HepG2 (cell line): Measurements from ENCODE around the gene PLEKHH3. TPM values are rescaled to one million over a fixed set of nuclear protein-coding genes. Genes with fewer than 3 reads are reported as not detected.

ENCODE experiments used
- ATF1 ChIP-seq: IDR thresholded peaks from 2 replicates; pipeline ENCODE4 v1.6.1; 2016; ENCODE audit warnings: mild to moderate bottlenecking, control low read depth
- BORCS8-MEF2B ChIP-seq: sonication (generic); formaldehyde crosslinking; IDR thresholded peaks from 2 replicates; pipeline ENCODE4 v1.8.0; 2022; ENCODE audit warnings: mild to moderate bottlenecking, missing genetic modification reagents
- CC2D1A ChIP-seq: sonication (generic); formaldehyde crosslinking; IDR thresholded peaks from 2 replicates; pipeline ENCODE4 v1.8.1; 2023; ENCODE audit warnings: mild to moderate bottlenecking, missing genetic modification reagents
- CEBPG ChIP-seq: IDR thresholded peaks from 2 replicates; pipeline ENCODE4 v1.6.1; 2016
- ERF ChIP-seq: IDR thresholded peaks from 2 replicates; pipeline ENCODE4 v1.6.1; 2018; ENCODE audit warnings: missing biosample characterization, missing genetic modification reagents
- HMG20A ChIP-seq: IDR thresholded peaks from 2 replicates; pipeline ENCODE4 v1.6.1; 2016; ENCODE audit warnings: borderline replicate concordance
- NFYC ChIP-seq: IDR thresholded peaks from 2 replicates; pipeline ENCODE4 v1.6.1; 2016; ENCODE audit warnings: missing genetic modification reagents, missing compliant biosample characterization
- REPIN1 ChIP-seq: sonication (generic); formaldehyde crosslinking; IDR thresholded peaks from 2 replicates; pipeline ENCODE4 v1.8.0; 2022; ENCODE audit warnings: missing genetic modification reagents, low read depth, mild to moderate bottlenecking, borderline replicate concordance
- TEAD2 ChIP-seq: sonication (generic); formaldehyde crosslinking; IDR thresholded peaks from 2 replicates; pipeline ENCODE4 v1.9.0; 2021; ENCODE audit warnings: missing genetic modification reagents
- ZBTB1 ChIP-seq: sonication (generic); formaldehyde crosslinking; IDR thresholded peaks from 2 replicates; pipeline ENCODE4 v1.4.0; 2020; ENCODE audit warnings: missing genetic modification reagents, borderline replicate concordance
- ZBTB20 ChIP-seq: sonication (generic); formaldehyde crosslinking; IDR thresholded peaks from 2 replicates; pipeline ENCODE4 v1.8.1; 2023; ENCODE audit warnings: missing genetic modification reagents, low read depth, mild to moderate bottlenecking, borderline replicate concordance
- ZC3H4 ChIP-seq: sonication (generic); formaldehyde crosslinking; IDR thresholded peaks from 2 replicates; pipeline ENCODE4 v1.4.0; 2020; ENCODE audit warnings: missing genetic modification reagents, borderline replicate concordance
- ZMYM4 ChIP-seq: sonication (generic); formaldehyde crosslinking; IDR thresholded peaks from 2 replicates; pipeline ENCODE4 v1.8.1; 2023; ENCODE audit warnings: mild to moderate bottlenecking, missing genetic modification reagents
- ZNF17 ChIP-seq: sonication (generic); formaldehyde crosslinking; IDR thresholded peaks from 2 replicates; pipeline ENCODE4 v1.5.0; 2020; ENCODE audit warnings: mild to moderate bottlenecking, missing genetic modification reagents
- ZNF24 ChIP-seq: fragments of 450-650 bp; IDR thresholded peaks from 2 replicates; pipeline ENCODE4 v1.6.1; 2017; ENCODE audit warnings: antibody characterized with exemption, mild to moderate bottlenecking
- ZNF292 ChIP-seq: sonication (generic); formaldehyde crosslinking; IDR thresholded peaks from 2 replicates; pipeline ENCODE4 v1.8.1; 2022; ENCODE audit warnings: mild to moderate bottlenecking, low read depth, missing genetic modification reagents, borderline replicate concordance
- ZNF3 ChIP-seq: IDR thresholded peaks from 2 replicates; pipeline ENCODE4 v1.7.0; 2017; ENCODE audit warnings: inconsistent platforms
- ZNF766 ChIP-seq: sonication (generic); formaldehyde crosslinking; IDR thresholded peaks from 2 replicates; pipeline ENCODE4 v1.5.0; 2020; ENCODE audit warnings: missing genetic modification reagents, borderline replicate concordance
- ZNF780A ChIP-seq: sonication (generic); formaldehyde crosslinking; IDR thresholded peaks from 2 replicates; pipeline ENCODE4 v1.8.0; 2022; ENCODE audit warnings: mild to moderate bottlenecking, missing genetic modification reagents, moderate library complexity
- polyA plus RNA-seq, 8 experiments: library from polyadenylated mRNA; depleted of rRNA in 3 of 8; stranded (reverse) in 7 of 8; unstranded in 1 of 8; fragments of >200 nt; fragmentation: Illumina TruSeq in 4 of 8; extraction: Trizol in 4 of 8; gene quantifications; 2 replicates each; pipeline versions ENCODE4 v1.2.1 to v1.2.3, GENCODE V29; 2011 to 2016; ENCODE audit warnings: low read depth in 4 of 8, missing spikeins in 1 of 8, mixed read lengths in 1 of 8; ENCODE audit not compliant: insufficient read depth in 1 of 8
- total RNA-seq, 5 experiments: library from RNA; depleted of rRNA; stranded (reverse); fragments of >200 nt; fragmentation: Illumina TruSeq; extraction: Trizol; gene quantifications; 2 replicates each; pipeline ENCODE4 v1.2.3, GENCODE V29; 2016; ENCODE audit warnings: low read depth in 1 of 5
- TF ChIP-seq, protein P1 (sequence below): sonication (generic); formaldehyde crosslinking; conservative IDR thresholded peaks from 2 replicates; pipeline ENCODE4 v1.8.0; 2022; ENCODE audit warnings: low read depth, missing genetic modification reagents
- TF ChIP-seq, protein P2 (sequence below): sonication (generic); formaldehyde crosslinking; IDR thresholded peaks from 2 replicates; pipeline ENCODE4 v1.5.1; 2020; ENCODE audit warnings: missing genetic modification reagents, mild to moderate bottlenecking, borderline replicate concordance
- TF ChIP-seq, protein P3 (sequence below): sonication (generic); formaldehyde crosslinking; IDR thresholded peaks from 2 replicates; pipeline ENCODE4 v1.5.0; 2020; ENCODE audit warnings: missing genetic modification reagents
- TF ChIP-seq, protein P4 (sequence below): sonication (generic); formaldehyde crosslinking; IDR thresholded peaks from 2 replicates; pipeline ENCODE4 v1.4.0; 2020; ENCODE audit warnings: missing genetic modification reagents

PLEKHH3 gene
- total and polyA plus RNA-seq, 2 of the 13 experiments (the other 11 are each of a cell fraction or from before 2014, with no cell fraction given), result 6.0 to 19.9 TPM

DNA sequence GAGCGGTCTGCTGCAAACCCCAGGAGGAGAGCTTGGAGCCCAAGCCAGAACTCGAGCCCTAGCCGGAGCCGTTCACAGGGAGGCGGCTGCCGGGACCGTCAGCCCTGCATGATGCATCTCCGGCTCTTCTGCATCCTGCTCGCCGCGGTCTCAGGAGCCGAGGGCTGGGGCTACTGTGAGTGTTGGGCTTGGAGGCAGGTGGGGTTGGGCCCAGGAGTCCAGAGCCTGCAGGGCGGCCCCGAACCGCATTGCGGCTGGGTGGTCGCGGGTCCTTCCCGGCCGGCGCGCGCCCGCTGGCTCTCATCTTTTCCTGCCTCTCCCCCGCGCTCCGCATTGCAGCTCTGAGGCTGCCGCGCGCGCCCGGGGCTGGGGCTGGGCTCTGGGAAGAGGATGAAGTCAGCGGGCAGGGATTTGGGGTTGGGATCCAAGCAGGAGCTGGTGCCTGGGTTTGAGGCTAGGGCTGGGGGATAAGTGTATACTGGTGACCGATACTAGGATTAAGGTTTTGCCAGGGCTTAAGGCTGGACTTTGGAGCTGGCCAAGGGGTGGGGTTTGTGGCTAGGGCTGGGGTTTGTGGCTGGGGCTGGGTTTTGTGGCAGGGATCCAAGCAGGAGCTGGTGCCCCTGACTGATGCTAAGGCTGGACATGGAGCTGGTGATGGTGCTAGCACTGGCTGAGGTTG, 6.1 kb upstream of the PLEKHH3 start (continued):
- TF ChIP-seq, protein P1, sequence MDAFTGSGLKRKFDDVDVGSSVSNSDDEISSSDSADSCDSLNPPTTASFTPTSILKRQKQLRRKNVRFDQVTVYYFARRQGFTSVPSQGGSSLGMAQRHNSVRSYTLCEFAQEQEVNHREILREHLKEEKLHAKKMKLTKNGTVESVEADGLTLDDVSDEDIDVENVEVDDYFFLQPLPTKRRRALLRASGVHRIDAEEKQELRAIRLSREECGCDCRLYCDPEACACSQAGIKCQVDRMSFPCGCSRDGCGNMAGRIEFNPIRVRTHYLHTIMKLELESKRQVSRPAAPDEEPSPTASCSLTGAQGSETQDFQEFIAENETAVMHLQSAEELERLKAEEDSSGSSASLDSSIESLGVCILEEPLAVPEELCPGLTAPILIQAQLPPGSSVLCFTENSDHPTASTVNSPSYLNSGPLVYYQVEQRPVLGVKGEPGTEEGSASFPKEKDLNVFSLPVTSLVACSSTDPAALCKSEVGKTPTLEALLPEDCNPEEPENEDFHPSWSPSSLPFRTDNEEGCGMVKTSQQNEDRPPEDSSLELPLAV, result no peak
- TF ChIP-seq ZNF780A (no peak), ZNF766 (no peak), HMG20A (CRISPR knock-in tag) (no peak), ZNF17 (CRISPR knock-in tag) (no peak), TEAD2 (CRISPR knock-in tag) (no peak), ZNF292 (no peak; the same call in 1 of the 2 replicates), CC2D1A (CRISPR knock-in tag) (no peak), ZBTB20 (CRISPR knock-in tag) (no peak), CEBPG (CRISPR knock-in tag) (no peak), ERF (CRISPR knock-in tag) (peak; percentile 14; the same call in 1 of the 2 replicates), ZMYM4 (CRISPR knock-in tag) (no peak), ZBTB1 (CRISPR knock-in tag) (no peak), BORCS8-MEF2B (CRISPR knock-in tag) (no peak), ZC3H4 (CRISPR knock-in tag) (no peak), ATF1 (CRISPR knock-in tag) (no peak), REPIN1 (CRISPR knock-in tag) (peak; percentile 5; the same call in 1 of the 2 replicates), NFYC (0 out of 2 replicates have a peak, but pooled peaks have one; percentile 6), ZNF24 (no peak), ZNF3 (CRISPR knock-in tag) (no peak)
- TF ChIP-seq, protein P2, sequence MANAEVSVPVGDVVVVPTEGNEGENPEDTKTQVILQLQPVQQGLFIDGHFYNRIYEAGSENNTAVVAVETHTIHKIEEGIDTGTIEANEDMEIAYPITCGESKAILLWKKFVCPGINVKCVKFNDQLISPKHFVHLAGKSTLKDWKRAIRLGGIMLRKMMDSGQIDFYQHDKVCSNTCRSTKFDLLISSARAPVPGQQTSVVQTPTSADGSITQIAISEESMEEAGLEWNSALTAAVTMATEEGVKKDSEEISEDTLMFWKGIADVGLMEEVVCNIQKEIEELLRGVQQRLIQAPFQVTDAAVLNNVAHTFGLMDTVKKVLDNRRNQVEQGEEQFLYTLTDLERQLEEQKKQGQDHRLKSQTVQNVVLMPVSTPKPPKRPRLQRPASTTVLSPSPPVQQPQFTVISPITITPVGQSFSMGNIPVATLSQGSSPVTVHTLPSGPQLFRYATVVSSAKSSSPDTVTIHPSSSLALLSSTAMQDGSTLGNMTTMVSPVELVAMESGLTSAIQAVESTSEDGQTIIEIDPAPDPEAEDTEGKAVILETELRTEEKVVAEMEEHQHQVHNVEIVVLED (CRISPR knock-in tag), result peak; percentile 38; the same call in 1 of the 2 replicates
- TF ChIP-seq, protein P3, sequence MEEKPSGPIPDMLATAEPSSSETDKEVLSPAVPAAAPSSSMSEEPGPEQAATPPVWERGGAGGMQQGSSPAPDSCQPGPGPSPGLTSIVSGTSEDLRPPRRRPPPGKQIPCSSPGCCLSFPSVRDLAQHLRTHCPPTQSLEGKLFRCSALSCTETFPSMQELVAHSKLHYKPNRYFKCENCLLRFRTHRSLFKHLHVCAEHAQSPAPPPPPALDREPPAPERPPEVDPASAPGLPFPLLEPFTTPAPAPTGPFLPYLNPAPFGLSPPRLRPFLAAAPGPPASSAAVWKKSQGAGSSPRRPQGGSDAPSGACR (CRISPR knock-in tag), result no peak
- TF ChIP-seq, protein P4, sequence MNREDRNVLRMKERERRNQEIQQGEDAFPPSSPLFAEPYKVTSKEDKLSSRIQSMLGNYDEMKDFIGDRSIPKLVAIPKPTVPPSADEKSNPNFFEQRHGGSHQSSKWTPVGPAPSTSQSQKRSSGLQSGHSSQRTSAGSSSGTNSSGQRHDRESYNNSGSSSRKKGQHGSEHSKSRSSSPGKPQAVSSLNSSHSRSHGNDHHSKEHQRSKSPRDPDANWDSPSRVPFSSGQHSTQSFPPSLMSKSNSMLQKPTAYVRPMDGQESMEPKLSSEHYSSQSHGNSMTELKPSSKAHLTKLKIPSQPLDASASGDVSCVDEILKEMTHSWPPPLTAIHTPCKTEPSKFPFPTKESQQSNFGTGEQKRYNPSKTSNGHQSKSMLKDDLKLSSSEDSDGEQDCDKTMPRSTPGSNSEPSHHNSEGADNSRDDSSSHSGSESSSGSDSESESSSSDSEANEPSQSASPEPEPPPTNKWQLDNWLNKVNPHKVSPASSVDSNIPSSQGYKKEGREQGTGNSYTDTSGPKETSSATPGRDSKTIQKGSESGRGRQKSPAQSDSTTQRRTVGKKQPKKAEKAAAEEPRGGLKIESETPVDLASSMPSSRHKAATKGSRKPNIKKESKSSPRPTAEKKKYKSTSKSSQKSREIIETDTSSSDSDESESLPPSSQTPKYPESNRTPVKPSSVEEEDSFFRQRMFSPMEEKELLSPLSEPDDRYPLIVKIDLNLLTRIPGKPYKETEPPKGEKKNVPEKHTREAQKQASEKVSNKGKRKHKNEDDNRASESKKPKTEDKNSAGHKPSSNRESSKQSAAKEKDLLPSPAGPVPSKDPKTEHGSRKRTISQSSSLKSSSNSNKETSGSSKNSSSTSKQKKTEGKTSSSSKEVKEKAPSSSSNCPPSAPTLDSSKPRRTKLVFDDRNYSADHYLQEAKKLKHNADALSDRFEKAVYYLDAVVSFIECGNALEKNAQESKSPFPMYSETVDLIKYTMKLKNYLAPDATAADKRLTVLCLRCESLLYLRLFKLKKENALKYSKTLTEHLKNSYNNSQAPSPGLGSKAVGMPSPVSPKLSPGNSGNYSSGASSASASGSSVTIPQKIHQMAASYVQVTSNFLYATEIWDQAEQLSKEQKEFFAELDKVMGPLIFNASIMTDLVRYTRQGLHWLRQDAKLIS (CRISPR knock-in tag), result no peak
